Naive B cell (primary cell): ENCODE measurements around the gene SHH. TPM values are rescaled to one million over a fixed set of nuclear protein-coding genes. Genes with fewer than 3 reads are reported as not detected.

Source experiments
- ATAC-seq, 2 donors: fragments of 150-1000 bp; cut with Tn5 transposase; 2 replicates each; pipeline ENCODE4 v1.10.0; 2021; ENCODE audit warnings: low read depth in 2 of 2, mild to moderate bottlenecking in 2 of 2, moderate library complexity in 2 of 2
- DNase-seq: peaks from one replicate; pipeline ENCODE4 v3.0.0; 2022
- H3K27ac Mint-ChIP-seq, 6 donors: one replicate each; pipeline ENCODE4 v1.8.0; 2020 to 2022; ENCODE audit warnings: mild to moderate bottlenecking in 6 of 6, mixed read lengths in 6 of 6, moderate library complexity in 5 of 6, inconsistent platforms in 2 of 6
- H3K27me3 Mint-ChIP-seq, 3 donors: one replicate each; pipeline ENCODE4 v1.8.0; 2021 to 2022; ENCODE audit warnings: mixed read lengths in 3 of 3, mild to moderate bottlenecking in 1 of 3
- H3K36me3 Mint-ChIP-seq, 2 donors: one replicate each; pipeline ENCODE4 v1.8.0; 2020 to 2022; ENCODE audit warnings: mixed read lengths in 2 of 2, inconsistent platforms in 1 of 2, mild to moderate bottlenecking in 1 of 2
- H3K4me1 Mint-ChIP-seq, 3 donors: one replicate each; pipeline ENCODE4 v1.8.0; 2020 to 2022; ENCODE audit warnings: mixed read lengths in 3 of 3, inconsistent platforms in 1 of 3, mild to moderate bottlenecking in 1 of 3, moderate library complexity in 1 of 3
- H3K4me3 Mint-ChIP-seq, 8 donors: one replicate each; pipeline ENCODE4 v1.8.0; 2020 to 2022; ENCODE audit warnings: mild to moderate bottlenecking in 8 of 8, mixed read lengths in 8 of 8, moderate library complexity in 8 of 8, inconsistent platforms in 2 of 8
- H3K9me3 Mint-ChIP-seq, 7 donors: one replicate each; pipeline ENCODE4 v1.8.0; 2020 to 2022; ENCODE audit warnings: mixed read lengths in 7 of 7, mild to moderate bottlenecking in 5 of 7, inconsistent platforms in 2 of 7, moderate library complexity in 1 of 7
- polyA plus RNA-seq, 6 donors: library from polyadenylated mRNA; unstranded; fragments of 300-500 nt; fragmentation: Illumina TruSeq; gene quantifications; one replicate each; pipeline ENCODE4 v1.2.3, GENCODE V29; 2021; ENCODE audit warnings: low read depth in 6 of 6

The SHH gene
- polyA plus RNA-seq, 6 donors from 2014 or later, result 0.17 TPM; not detected in 5

DNA sequence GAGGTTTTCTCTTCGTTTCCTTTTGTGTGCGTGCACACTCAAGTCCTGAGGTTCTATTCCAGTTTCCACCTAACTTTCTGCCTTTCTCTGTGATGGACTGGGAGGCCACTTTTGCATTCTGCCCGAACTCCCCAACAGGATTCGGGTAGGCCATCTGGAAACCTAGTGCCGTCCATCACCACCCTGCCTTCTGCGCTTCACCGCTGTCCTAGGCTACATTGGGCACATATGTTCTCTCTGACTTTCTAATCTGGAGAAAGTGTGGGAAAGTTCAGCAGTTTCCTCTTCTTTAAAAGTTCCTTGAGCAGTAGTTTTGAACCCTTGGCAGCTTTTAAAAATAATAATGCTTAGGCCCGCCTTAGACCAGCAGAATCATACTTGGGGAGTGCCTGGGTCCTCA, 46.8 kb downstream of the SHH start:
- DNase-seq (no peak), ATAC-seq (no peak)
- Mint-ChIP-seq H3K4me3 (no peak overlapping the region), H3K36me3 (peaks cover 13 to 19% of the 10 kb centered on the region in 2 donors), H3K27ac (peak overlapping the region in 1 of 6 donors; percentile 90), H3K9me3 (no peaks in the 10 kb centered on the region), H3K4me1 (peaks cover 34 to 52% (median 37%) of the 10 kb centered on the region in 3 donors), H3K27me3 (no peaks in the 10 kb centered on the region)

DNA sequence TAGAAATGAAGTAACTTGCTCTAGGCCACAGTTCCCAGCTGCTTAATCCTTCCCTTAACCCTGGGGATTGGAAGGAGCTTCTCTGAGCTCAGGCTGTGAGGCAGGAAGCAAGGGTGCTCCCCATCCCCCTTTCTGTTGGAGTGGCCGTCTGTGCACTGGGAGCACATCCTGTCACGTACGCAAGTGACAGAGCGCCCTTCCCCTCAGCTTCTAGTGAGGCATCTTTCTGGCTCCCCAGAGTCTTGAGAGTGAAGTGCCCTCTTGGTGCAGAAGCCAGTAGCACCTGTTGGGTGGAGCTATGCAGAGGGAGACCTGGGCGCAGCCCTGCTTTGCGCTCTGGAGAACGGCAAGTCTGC, 47.8 kb downstream of the SHH start:
- Mint-ChIP-seq H3K9me3 (no peaks in the 10 kb centered on the region), H3K4me3 (peak overlapping the region; percentile 48 to 85 (median 78)), H3K27me3 (no peaks in the 10 kb centered on the region), H3K27ac (peak overlapping the region in 5 of 6 donors; percentile 67 to 92 (median 76)), H3K4me1 (peaks cover 29 to 55% (median 39%) of the 10 kb centered on the region in 3 donors), H3K36me3 (peaks cover 10 to 13% of the 10 kb centered on the region in 2 donors)
- DNase-seq, result no peak
- peak; percentile 44 to 45 for ATAC-seq

- peak; percentile 67 to 75 for ATAC-seq
- Mint-ChIP-seq H3K4me1 (peaks cover 29 to 52% (median 39%) of the 10 kb centered on the region in 3 donors), H3K9me3 (no peaks in the 10 kb centered on the region), H3K36me3 (peaks cover 7 to 13% of the 10 kb centered on the region in 2 donors), H3K27ac (peak overlapping the region; percentile 69 to 92 (median 89)), H3K27me3 (no peaks in the 10 kb centered on the region), H3K4me3 (peak overlapping the region; percentile 48 to 85 (median 78))
- DNase-seq, result peak; percentile 19
Measured at GRCh38 chr7:155763691-155764437, 48.4 kb downstream of the SHH start.

- Mint-ChIP-seq H3K4me3 (peak overlapping the region in 5 of 8 donors; percentile 50 to 85 (median 77)), H3K9me3 (no peaks in the 10 kb centered on the region), H3K27me3 (no peaks in the 10 kb centered on the region), H3K4me1 (peaks cover 25 to 45% (median 39%) of the 10 kb centered on the region in 3 donors), H3K36me3 (peaks cover 7 to 9% of the 10 kb centered on the region in 2 donors), H3K27ac (peak overlapping the region in 3 of 6 donors; percentile 69 to 89 (median 79))
- DNase-seq (no peak), ATAC-seq (no peak)
Measured at GRCh38 chr7:155763122-155763521, 49.1 kb downstream of the SHH start.

- Mint-ChIP-seq H3K27ac (peak overlapping the region in 2 of 6 donors; percentile 69 to 79), H3K4me1 (peaks cover 25 to 44% (median 42%) of the 10 kb centered on the region in 3 donors), H3K36me3 (peaks cover 6 to 8% of the 10 kb centered on the region in 2 donors), H3K27me3 (no peaks in the 10 kb centered on the region), H3K9me3 (no peaks in the 10 kb centered on the region), H3K4me3 (peak overlapping the region in 1 of 8 donors; percentile 77)
- no peak for ATAC-seq
- no peak for DNase-seq
Measured at GRCh38 chr7:155762655-155763054, 49.6 kb downstream of the SHH start.

DNA sequence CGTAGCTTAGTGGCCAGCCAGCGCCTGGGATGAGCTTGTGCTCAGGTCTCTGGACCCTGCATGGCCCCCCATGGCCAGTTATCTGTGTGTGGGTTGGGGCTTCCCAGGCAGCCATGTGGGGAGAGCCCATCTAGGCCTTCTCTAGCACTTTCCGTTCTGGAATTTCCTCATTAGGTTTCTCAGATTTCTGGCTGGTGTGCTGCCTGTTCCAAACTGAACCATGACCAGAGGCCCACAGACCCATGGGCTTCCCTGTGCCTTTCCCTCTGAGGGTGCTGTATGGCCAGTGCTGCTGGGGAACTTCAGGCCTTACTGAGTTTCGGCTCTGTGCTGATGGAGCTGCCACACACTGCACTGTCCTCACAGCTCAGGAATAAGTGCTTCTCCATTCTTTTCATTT, 50.2 kb downstream of the SHH start:
- ATAC-seq, result no peak
- no peaks in the 10 kb centered on the region for H3K27me3 Mint-ChIP-seq
- peaks cover 29 to 46% (median 44%) of the 10 kb centered on the region in 3 donors for H3K4me1 Mint-ChIP-seq
- H3K27ac Mint-ChIP-seq, result peak overlapping the region in 3 of 6 donors; percentile 38 to 69 (median 47)
- no peak overlapping the region for H3K4me3 Mint-ChIP-seq
- H3K36me3 Mint-ChIP-seq, result peaks cover 0 to 2% of the 10 kb centered on the region in 2 donors
- H3K9me3 Mint-ChIP-seq, result no peaks in the 10 kb centered on the region
- no peak for DNase-seq

GRCh38 chr7:155761162-155761561, 51.1 kb downstream of the SHH start:
- Mint-ChIP-seq H3K27me3 (no peaks in the 10 kb centered on the region), H3K9me3 (no peaks in the 10 kb centered on the region), H3K36me3 (no peaks in the 10 kb centered on the region), H3K4me3 (no peak overlapping the region), H3K4me1 (peaks cover 37 to 55% (median 53%) of the 10 kb centered on the region in 3 donors), H3K27ac (peak overlapping the region in 1 of 6 donors; percentile 65)
- ATAC-seq (no peak), DNase-seq (no peak)

DNA sequence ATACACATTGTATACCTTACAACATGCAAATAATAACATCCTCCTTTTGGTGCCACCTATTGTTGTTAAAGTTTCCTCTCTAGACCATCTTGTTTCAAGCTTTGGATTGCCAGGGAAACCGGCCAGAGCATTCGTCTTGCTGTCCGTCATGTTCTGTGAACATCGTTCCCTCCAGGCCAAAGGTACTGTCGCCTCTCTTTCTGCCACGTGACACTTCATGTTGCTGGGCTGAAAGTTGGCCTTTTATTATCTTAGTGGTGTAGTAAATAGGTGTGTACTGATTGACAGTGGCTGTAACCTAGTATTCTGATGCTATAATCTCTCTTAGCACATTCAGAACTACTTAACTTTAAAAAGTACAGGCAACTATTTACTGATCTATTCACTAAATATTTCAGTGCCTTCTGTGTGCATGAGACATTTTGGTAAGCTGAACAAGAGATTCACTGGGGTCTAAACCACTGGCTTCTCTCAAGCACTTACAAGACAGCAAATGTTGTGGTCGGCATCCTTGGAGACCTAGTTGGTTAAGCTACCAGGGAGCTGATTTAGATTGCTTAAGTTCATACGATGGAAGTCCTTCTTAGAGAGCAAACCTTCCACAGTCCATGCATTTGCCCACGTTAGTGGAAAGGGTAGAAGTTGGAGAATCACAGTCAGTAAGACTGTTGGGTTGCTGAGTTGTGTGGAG, 52.4 kb downstream of the SHH start:
- Mint-ChIP-seq H3K9me3 (no peaks in the 10 kb centered on the region), H3K36me3 (no peaks in the 10 kb centered on the region), H3K27me3 (no peaks in the 10 kb centered on the region), H3K27ac (no peak overlapping the region), H3K4me3 (no peak overlapping the region), H3K4me1 (peaks cover 44 to 66% (median 65%) of the 10 kb centered on the region in 3 donors)
- ATAC-seq, result no peak
- DNase-seq, result no peak

- H3K4me3 Mint-ChIP-seq, result no peak overlapping the region
- peak overlapping the region in 1 of 6 donors; percentile 15 for H3K27ac Mint-ChIP-seq
- no peaks in the 10 kb centered on the region for H3K9me3 Mint-ChIP-seq
- ATAC-seq, result no peak
- DNase-seq, result no peak
- no peaks in the 10 kb centered on the region for H3K27me3 Mint-ChIP-seq
- peaks cover 0 to 3% of the 10 kb centered on the region in 2 donors for H3K36me3 Mint-ChIP-seq
- H3K4me1 Mint-ChIP-seq, result peaks cover 49 to 66% (median 64%) of the 10 kb centered on the region in 3 donors
Measured at GRCh38 chr7:155758348-155758747, 53.9 kb downstream of the SHH start.

- ATAC-seq, result peak; percentile 77 to 80
- Mint-ChIP-seq H3K4me3 (peak overlapping the region in 5 of 8 donors; percentile 0 to 49 (median 15)), H3K36me3 (peaks cover 0 to 7% of the 10 kb centered on the region in 2 donors), H3K27ac (peak overlapping the region in 4 of 6 donors; percentile 52 to 91 (median 74)), H3K4me1 (peaks cover 57 to 71% (median 69%) of the 10 kb centered on the region in 3 donors), H3K27me3 (no peaks in the 10 kb centered on the region), H3K9me3 (no peaks in the 10 kb centered on the region)
- DNase-seq, result no peak
Measured at GRCh38 chr7:155756322-155756721, 55.9 kb downstream of the SHH start.

GRCh38 chr7:155755026-155755425, 57.2 kb downstream of the SHH start:
- no peak for ATAC-seq
- H3K9me3 Mint-ChIP-seq, result no peaks in the 10 kb centered on the region
- DNase-seq, result no peak
- peaks cover 0 to 7% of the 10 kb centered on the region in 2 donors for H3K36me3 Mint-ChIP-seq
- H3K4me3 Mint-ChIP-seq, result peak overlapping the region in 1 of 8 donors; percentile 20
- H3K27me3 Mint-ChIP-seq, result no peaks in the 10 kb centered on the region
- peaks cover 56 to 66% (median 62%) of the 10 kb centered on the region in 3 donors for H3K4me1 Mint-ChIP-seq
- peak overlapping the region in 2 of 6 donors; percentile 35 to 73 for H3K27ac Mint-ChIP-seq

DNA sequence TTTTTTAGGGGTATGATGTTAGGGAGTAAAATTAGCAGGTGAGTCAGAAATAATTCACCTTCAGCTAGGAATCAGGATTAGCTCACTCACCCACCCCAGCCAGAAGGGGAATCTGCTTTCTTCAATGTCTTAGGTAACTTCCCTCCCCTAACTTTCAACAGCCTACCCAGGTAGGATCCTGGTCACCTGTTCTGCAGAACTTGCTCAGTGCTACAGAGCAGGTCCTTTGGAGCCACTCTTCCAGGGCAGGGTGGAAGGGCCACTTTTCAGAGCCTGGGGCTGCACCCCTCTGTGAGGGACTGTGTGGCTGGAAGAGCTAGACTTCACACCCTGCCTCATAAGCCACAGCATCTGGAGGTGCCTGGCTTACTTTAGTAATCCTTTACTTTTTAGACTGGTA, 58.1 kb downstream of the SHH start:
- Mint-ChIP-seq H3K27me3 (no peaks in the 10 kb centered on the region), H3K4me3 (no peak overlapping the region), H3K27ac (peak overlapping the region in 2 of 6 donors; percentile 68 to 79), H3K36me3 (peaks cover 7% of the 10 kb centered on the region in 2 donors), H3K4me1 (peaks cover 63 to 71% (median 64%) of the 10 kb centered on the region in 3 donors), H3K9me3 (no peaks in the 10 kb centered on the region)
- ATAC-seq (no peak), DNase-seq (no peak)

DNA sequence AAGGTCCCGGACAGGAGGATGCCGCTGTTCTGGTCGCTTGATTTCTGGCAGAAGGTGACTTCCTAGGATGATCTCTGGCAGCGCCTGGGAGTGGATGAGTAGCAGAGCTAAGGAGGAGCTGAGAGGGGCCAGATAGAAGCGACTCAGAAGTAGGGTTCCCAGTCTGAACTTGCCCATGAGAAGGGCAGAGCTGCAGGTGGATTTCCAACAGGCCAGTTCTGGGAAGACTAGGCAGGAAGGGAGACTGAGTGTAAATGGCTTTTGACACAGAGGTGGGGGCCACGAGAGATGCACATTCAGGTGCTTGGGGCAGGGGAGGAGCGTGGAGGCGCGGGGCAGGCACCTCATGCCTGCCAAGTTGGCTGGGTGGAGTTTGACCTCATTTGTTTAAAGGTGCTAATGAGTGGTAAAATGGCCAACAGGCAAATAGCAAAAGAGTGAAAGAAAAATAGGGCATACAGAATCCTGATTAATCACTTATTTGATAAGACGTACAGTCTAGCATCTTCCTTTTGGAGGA, 58.8 kb downstream of the SHH start:
- Mint-ChIP-seq H3K9me3 (no peaks in the 10 kb centered on the region), H3K4me1 (peaks cover 67 to 77% (median 69%) of the 10 kb centered on the region in 3 donors), H3K27ac (peak overlapping the region; percentile 49 to 79 (median 60)), H3K36me3 (peaks cover 7% of the 10 kb centered on the region in 2 donors), H3K4me3 (peak overlapping the region in 4 of 8 donors; percentile 39 to 77 (median 51)), H3K27me3 (no peaks in the 10 kb centered on the region)
- no peak for DNase-seq
- ATAC-seq, result no peak
